NCI-H2029 (cell line): ENCODE measurements around the gene SRP14.
"Not testable (repeated sequence)": the region's sequence is repeated elsewhere in the genome, so short reads cannot be mapped to it uniquely, and the experiment has no call there.

Experiments used
- DNase-seq: peaks from one replicate; lab custom pipeline; 2025; lab: John Stamatoyannopoulos, UW

Gene SRP14

GRCh38 chr15:40050788-40051470 lies 11.9 kb upstream of the SRP14 start:
- no peak for DNase-seq

- DNase-seq: no peak
Measured at GRCh38 chr15:40048926-40049475, 10.0 kb upstream of the SRP14 start.

- DNase-seq: no peak
Measured at GRCh38 chr15:40048211-40048792, 9.3 kb upstream of the SRP14 start.

- peak; percentile 49 for DNase-seq
Measured at GRCh38 chr15:40047415-40048210, 8.6 kb upstream of the SRP14 start.

- no peak for DNase-seq
Measured at GRCh38 chr15:40046721-40047414, 7.9 kb upstream of the SRP14 start.

GRCh38 chr15:40045572-40046217 lies 6.7 kb upstream of the SRP14 start:
- DNase-seq: no peak

- peak; percentile 63 for DNase-seq
Measured at GRCh38 chr15:40044717-40045571, 6.0 kb upstream of the SRP14 start.

- no peak for DNase-seq
Measured at GRCh38 chr15:40043927-40044716, 5.1 kb upstream of the SRP14 start.

- DNase-seq: no peak
Measured at GRCh38 chr15:40042791-40043320, 3.9 kb upstream of the SRP14 start.

GRCh38 chr15:40040770-40041169 lies 1.8 kb upstream of the SRP14 start:
- DNase-seq: no peak

GRCh38 chr15:40040293-40040635 lies 1.3 kb upstream of the SRP14 start:
- DNase-seq: no peak

GRCh38 chr15:40038275-40038637 lies 725 bp downstream of the SRP14 start:
- DNase-seq: no peak

GRCh38 chr15:40037721-40038120 lies 1.3 kb downstream of the SRP14 start:
- no peak for DNase-seq

GRCh38 chr15:40035182-40035581 lies 3.8 kb downstream of the SRP14 start:
- not testable (repeated sequence) for DNase-seq

GRCh38 chr15:40034186-40034946 lies 4.6 kb downstream of the SRP14 start:
- DNase-seq: no peak

GRCh38 chr15:40032125-40032839 lies 6.7 kb downstream of the SRP14 start:
- DNase-seq: no peak

- DNase-seq: no peak
Measured at GRCh38 chr15:40031300-40031699, 7.7 kb downstream of the SRP14 start.
